OCI-LY7 (cell line): ENCODE measurements around the gene ZSCAN10.

Experiments used
- CTCF ChIP-seq: fragments of 200-600 bp; sonication (generic); conservative IDR thresholded peaks from 2 replicates; pipeline ENCODE4 v1.5.1; 2014; ENCODE audit warnings: mild to moderate bottlenecking, antibody characterized with exemption, low read length, moderate library complexity, mixed read lengths
- EZH2phosphoT487 ChIP-seq: fragments of 200-600 bp; sonication (generic); IDR thresholded peaks from 2 replicates; pipeline ENCODE4 v1.6.1; 2018; ENCODE audit warnings: low read depth, borderline replicate concordance, mild to moderate bottlenecking, mixed run types, antibody characterized with exemption, low read length, moderate library complexity, mixed read lengths

- no peak for TF ChIP-seq CTCF
- no peak for TF ChIP-seq EZH2phosphoT487
These were observed 38.6 kb downstream of the ZSCAN10 start for GRCh38 chr16:3060339-3061127.
